Measurements from ENCODE around the gene ILF2.

The ILF2 gene

DNA sequence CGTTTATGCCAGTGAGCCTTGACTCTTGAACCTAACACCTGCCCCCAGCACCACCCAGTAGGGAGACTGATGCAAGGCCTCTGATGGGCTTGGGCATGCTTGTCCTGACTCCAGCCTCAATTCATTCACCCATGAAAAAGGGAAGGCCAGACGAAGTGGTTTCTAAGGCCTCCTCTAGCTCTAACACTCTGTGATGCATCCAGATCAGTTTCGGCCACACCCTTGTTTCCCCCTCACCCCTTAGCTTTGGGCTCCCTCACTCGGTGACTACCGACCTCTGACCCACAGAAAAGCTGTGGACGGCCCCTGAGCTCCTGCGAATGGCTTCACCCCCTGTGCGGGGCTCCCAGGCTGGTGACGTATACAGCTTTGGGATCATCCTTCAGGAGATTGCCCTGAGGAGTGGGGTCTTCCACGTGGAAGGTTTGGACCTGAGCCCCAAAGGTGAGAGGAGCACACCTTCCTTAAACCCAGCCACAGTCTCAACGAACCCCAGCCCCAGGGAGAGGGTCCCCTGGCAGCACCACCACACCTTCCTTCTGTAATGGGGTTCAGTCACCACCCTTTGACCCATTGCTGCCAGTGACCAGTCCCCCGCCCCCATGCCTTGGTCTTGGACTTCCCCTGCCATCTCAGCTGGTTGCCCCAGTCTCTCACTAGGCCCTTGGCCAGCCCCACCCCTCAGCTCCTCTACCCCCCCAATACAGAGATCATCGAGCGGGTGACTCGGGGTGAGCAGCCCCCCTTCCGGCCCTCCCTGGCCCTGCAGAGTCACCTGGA is 16.7 kb upstream of the ILF2 start:
- TF ChIP-seq, protein P1, sequence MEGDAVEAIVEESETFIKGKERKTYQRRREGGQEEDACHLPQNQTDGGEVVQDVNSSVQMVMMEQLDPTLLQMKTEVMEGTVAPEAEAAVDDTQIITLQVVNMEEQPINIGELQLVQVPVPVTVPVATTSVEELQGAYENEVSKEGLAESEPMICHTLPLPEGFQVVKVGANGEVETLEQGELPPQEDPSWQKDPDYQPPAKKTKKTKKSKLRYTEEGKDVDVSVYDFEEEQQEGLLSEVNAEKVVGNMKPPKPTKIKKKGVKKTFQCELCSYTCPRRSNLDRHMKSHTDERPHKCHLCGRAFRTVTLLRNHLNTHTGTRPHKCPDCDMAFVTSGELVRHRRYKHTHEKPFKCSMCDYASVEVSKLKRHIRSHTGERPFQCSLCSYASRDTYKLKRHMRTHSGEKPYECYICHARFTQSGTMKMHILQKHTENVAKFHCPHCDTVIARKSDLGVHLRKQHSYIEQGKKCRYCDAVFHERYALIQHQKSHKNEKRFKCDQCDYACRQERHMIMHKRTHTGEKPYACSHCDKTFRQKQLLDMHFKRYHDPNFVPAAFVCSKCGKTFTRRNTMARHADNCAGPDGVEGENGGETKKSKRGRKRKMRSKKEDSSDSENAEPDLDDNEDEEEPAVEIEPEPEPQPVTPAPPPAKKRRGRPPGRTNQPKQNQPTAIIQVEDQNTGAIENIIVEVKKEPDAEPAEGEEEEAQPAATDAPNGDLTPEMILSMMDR (IDR thresholded peaks at IDR 0.05): no peak
- no peak overlapping the region for H3K4me3 ChIP-seq
- no peak overlapping the region for H3K27ac ChIP-seq
- DNase-seq (ENCODE audit: low spot score): no peak

DNA sequence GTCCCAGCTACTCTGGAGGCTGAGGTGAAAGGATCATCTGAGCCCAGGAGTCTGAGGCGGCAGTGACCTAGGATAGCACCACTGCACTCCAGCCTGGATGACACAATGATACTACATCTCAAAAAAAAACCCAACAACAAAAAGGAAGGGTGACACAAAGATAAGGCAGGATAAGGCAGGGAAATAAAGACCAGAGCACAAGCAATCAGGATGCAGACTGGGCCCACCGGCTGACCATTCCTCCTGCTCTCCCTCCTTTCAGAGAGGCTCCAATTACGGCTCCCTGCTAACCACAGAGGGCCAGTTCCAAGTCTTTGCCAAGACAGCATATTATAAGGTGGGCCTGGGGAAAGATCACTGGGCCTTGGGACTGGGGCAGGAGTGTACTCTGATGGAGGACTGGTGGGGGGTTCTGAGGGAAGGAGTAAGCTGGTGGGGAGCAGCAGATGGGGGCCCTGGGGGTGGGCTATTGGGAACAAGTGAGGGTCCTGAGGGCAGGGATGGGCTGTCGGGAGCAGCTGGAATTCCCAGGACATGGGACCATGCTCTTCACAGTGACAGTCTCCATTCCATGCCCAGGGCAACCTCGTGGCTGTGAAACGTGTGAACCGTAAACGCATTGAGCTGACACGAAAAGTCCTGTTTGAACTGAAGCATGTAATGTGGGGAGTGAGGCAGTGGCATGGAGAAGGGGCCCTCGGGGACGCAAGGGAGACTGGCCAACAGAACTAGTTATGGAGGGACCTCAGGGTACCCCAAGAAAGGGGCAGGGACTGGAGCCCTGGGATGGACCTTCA is 14.9 kb upstream of the ILF2 start:
- Histone ChIP-seq H3K27ac (no peak overlapping the region), H3K4me3 (no peak overlapping the region)
- no peak for DNase-seq (ENCODE audit: low spot score)
- TF ChIP-seq, protein P1 (IDR thresholded peaks at IDR 0.05): no peak

DNA sequence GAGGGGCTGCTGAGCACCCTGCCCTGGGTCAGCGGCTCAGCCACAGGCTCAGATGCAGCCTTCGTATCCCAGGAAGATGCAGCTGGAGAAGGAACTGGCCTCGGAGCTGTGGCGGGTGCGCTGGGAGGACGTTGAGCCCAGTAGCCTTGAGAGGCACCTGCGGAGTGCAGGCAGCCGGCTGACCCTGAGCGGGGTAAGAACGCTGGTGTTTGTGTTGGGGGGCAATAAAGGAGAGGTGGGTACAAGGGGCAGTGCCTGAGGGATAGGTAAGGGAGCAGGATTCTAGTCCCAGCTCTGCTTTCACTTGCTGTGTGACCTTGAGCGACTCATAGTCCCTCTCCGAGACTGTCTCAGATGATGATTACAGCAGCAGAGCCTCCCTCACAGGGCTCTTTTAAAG is 14.1 kb upstream of the ILF2 start:
- no peak overlapping the region for H3K4me3 ChIP-seq
- no peak overlapping the region for H3K27ac ChIP-seq
- TF ChIP-seq, protein P1 (IDR thresholded peaks at IDR 0.05): no peak
- DNase-seq (ENCODE audit: low spot score): no peak

DNA sequence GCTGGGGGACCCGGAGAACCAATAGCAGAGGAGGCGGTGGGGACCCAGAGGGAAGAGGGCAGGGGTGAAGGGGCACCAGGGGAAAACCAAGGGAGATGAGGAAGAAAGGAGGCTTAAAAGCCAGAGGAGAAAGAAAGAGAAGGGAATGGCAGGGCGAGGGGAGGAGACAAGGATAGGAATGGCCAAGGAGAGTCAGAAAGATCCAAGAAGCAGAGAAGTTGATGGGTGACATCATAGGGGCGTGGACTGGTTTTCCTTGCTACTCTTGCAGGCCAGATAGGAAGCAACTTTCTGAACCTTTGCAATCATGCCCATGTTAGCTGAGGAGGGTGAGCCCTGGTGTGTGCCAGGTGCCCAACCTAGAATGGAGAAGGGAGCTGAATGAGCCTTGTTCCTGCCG is 13.1 kb upstream of the ILF2 start:
- H3K4me3 ChIP-seq: no peak overlapping the region
- no peak for DNase-seq (ENCODE audit: low spot score)
- no peak overlapping the region for H3K27ac ChIP-seq
- TF ChIP-seq, protein P1 (IDR thresholded peaks at IDR 0.05): no peak

DNA sequence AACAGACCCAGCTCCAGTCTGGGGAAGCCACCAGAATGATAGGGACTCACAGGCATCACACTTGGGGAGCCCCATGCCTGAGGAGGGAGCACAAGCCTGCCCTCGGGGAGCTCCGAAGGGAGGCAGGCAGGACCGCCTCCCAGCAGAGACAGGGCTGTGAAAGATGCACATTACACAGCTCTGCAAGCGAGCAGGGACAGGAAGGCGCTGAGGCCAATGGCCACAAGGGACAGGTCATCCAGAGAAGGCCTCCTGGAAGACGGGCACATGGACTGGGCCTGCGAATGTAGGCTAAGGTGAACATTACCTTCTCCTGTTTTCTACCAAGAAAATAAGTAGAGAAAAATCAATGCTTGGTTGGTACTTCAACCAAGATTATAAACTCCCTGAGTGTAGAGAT is 11.9 kb upstream of the ILF2 start:
- Histone ChIP-seq H3K4me3 (no peak overlapping the region), H3K27ac (no peak overlapping the region)
- no peak for DNase-seq (ENCODE audit: low spot score)
- TF ChIP-seq, protein P1 (IDR thresholded peaks at IDR 0.05): no peak

DNA sequence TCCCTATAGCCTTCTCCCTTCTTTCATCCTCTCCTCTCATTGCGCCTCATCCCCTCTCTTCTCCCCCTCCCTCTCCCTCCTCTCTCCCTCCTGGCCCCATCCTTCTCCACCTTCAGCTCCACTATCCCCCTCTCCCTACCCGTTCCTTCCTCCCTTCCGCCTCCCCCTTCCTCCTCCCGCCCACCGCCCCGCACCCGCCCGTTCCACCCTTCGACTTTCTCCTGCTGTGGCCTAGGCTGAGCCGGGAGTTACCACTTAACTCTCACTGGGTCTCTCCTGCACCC is 9.3 kb upstream of the ILF2 start:
- H3K4me3 ChIP-seq: peak overlapping the region; percentile 88
- peak overlapping the region; percentile 74 to 81 for H3K27ac ChIP-seq
- no peak for DNase-seq (ENCODE audit: low spot score)
- TF ChIP-seq, protein P1 (IDR thresholded peaks at IDR 0.05): no peak
